Lower leg skin (tissue), 3 donors: ENCODE measurements around the gene CEMIP2.

Experiments used
- POLR2A ChIP-seq, 2 donors: fragments of 450-650 bp; IDR thresholded peaks; one replicate each; pipeline ENCODE4 v1.6.1; 2016 to 2017; ENCODE audit warnings: antibody characterized with exemption in 2 of 2, mild to moderate bottlenecking in 1 of 2, moderate library complexity in 1 of 2
- TF ChIP-seq, protein P1 (sequence below), 3 donors: fragments of 450-650 bp; IDR thresholded peaks; one replicate each; pipeline ENCODE4 v1.5.1; 2016; ENCODE audit warnings: antibody characterized with exemption in 3 of 3, mild to moderate bottlenecking in 3 of 3, moderate library complexity in 2 of 3

GRCh38 chr9:71769175-71770161 is 1.2 kb upstream of the CEMIP2 start:
- TF ChIP-seq, protein P1, sequence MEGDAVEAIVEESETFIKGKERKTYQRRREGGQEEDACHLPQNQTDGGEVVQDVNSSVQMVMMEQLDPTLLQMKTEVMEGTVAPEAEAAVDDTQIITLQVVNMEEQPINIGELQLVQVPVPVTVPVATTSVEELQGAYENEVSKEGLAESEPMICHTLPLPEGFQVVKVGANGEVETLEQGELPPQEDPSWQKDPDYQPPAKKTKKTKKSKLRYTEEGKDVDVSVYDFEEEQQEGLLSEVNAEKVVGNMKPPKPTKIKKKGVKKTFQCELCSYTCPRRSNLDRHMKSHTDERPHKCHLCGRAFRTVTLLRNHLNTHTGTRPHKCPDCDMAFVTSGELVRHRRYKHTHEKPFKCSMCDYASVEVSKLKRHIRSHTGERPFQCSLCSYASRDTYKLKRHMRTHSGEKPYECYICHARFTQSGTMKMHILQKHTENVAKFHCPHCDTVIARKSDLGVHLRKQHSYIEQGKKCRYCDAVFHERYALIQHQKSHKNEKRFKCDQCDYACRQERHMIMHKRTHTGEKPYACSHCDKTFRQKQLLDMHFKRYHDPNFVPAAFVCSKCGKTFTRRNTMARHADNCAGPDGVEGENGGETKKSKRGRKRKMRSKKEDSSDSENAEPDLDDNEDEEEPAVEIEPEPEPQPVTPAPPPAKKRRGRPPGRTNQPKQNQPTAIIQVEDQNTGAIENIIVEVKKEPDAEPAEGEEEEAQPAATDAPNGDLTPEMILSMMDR (IDR thresholded peaks at IDR 0.05) = no peak
- TF ChIP-seq POLR2A (IDR thresholded peaks at IDR 0.05) = no peak
